AG04449 (cell line): ENCODE results near the gene RASGRP3.

Experiments
- CTCF ChIA-PET: fragments of 350-600 bp; formaldehyde crosslinking; extraction: SDS; loops from one replicate; lab custom pipeline; 2021; ENCODE audit warnings: antibody characterized with exemption; lab: Yijun Ruan, JAX
- POLR2A ChIA-PET: fragments of 400-600, 350-600 bp; formaldehyde crosslinking; extraction: SDS; loops from one replicate; lab custom pipeline; 2020; ENCODE audit warnings: antibody characterized with exemption, inconsistent platforms; lab: Yijun Ruan, JAX
- DNase-seq: peaks from one replicate; pipeline ENCODE4 v3.0.0-alpha.2; 2010; ENCODE audit warnings: low read depth, low spot score
- H3K4me3 ChIP-seq: 2 replicates; pipeline ENCODE4 v1.5.1; 2011; ENCODE audit warnings: low read depth, mild to moderate bottlenecking, control low read depth, low read length
- TF ChIP-seq, protein P1 (sequence below): IDR thresholded peaks from one replicate; pipeline ENCODE4 v1.5.1; 2011; ENCODE audit warnings: mild to moderate bottlenecking, moderate library complexity, low read length, control low read depth, inconsistent platforms; ENCODE audit not compliant: insufficient read depth; ENCODE audit errors: missing control alignments

RASGRP3 gene

DNA sequence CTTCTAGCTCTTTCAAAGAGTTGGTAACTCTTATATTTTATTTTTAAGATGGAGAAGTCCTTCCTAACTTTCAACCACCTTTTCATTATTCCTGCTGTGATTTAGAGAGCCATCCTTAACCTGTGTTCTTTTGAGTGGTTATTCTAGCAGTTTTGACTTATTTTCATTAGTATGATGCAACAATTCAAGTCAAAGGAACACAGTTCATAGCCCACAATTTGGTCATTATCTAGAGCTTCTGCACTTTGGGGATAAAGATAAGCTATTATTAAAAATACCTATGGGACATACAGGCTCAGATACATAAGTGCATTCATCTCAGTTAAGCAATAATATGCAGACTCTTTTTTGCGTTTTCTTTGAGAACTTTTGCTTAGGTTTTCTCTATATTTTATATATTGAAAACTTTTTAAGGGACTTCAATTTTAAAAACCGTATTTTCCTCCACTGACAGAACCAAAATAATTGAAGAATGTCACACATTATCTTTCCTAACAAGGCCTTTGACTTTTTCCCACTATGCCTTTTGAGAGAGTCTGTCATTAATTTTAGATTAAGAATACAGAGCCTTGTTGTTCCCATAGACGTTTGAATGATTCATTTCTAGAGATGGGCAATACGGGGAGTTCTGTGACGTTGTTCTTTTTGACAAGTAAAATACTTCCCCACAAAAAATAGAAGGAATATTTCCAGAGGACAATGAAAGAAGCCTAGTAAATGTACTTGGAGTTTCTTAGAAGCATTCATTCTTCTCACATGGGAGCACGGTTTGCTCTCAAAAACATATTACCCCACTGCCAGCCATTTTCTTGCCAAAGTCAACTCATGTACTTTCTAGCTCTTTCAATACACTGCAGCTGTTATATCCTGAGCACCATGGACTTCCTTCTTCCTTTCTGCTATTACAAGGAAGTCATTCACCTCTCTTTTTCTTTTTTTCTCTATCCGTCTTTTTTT lies 42.9 kb upstream of the RASGRP3 start:
- ChIA-PET POLR2A (no interaction called here), CTCF (interaction anchor here (1.0 to 2.5 kb wide), 5 partner anchors 8 to 149 kb away, joined by 3 to 11 read pairs (median 4); no protein-coding TSS in a partner anchor)
- TF ChIP-seq, protein P1, sequence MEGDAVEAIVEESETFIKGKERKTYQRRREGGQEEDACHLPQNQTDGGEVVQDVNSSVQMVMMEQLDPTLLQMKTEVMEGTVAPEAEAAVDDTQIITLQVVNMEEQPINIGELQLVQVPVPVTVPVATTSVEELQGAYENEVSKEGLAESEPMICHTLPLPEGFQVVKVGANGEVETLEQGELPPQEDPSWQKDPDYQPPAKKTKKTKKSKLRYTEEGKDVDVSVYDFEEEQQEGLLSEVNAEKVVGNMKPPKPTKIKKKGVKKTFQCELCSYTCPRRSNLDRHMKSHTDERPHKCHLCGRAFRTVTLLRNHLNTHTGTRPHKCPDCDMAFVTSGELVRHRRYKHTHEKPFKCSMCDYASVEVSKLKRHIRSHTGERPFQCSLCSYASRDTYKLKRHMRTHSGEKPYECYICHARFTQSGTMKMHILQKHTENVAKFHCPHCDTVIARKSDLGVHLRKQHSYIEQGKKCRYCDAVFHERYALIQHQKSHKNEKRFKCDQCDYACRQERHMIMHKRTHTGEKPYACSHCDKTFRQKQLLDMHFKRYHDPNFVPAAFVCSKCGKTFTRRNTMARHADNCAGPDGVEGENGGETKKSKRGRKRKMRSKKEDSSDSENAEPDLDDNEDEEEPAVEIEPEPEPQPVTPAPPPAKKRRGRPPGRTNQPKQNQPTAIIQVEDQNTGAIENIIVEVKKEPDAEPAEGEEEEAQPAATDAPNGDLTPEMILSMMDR, result no peak
- DNase-seq, result no peak
- H3K4me3 ChIP-seq, result no peak overlapping the region

DNA sequence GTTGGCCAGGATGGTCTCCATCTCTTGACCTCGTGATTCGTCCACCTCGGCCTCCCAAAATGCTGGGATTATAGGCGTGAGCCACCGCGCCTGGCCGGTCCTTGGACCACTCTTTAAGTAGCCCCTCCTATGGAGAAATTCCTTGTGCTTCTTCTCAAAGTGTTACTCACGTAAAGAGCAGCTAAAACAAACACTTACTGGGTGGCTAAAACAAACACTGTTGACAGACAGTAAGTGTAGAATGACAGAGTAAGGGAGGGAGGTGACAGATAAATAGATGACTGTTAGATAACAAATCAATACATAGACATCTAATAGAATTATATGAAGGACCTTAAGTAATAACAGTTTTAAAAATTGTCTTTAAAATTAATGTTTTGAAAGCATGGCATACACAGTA lies 40.9 kb upstream of the RASGRP3 start:
- no peak for DNase-seq
- ChIA-PET CTCF (interaction anchor here (1.0 to 1.3 kb wide), 4 partner anchors 22 to 403 kb away, joined by 3 to 4 read pairs (median 3); no protein-coding TSS in a partner anchor), POLR2A (no interaction called here)
- no peak overlapping the region for H3K4me3 ChIP-seq
- TF ChIP-seq, protein P1, result no peak

DNA sequence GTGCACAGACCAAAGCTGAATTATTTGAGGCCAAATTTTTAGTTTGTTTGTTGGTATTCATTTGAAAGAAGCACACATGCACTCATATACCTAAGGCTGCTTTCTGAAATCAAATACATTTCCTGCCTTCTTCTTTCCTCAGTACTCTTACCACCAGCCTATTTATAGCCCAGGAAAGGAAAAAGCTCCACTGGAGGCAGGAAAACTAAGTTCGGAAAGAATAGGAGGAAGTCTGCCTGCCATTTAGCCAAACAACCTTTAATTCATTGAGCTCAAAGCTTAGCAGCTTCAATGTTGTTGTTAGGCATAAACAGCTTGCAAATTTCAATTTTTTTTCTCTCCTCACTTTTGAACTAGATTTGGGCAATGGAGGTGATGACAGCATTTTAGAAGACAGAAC lies 40.4 kb upstream of the RASGRP3 start:
- no peak for DNase-seq
- POLR2A ChIA-PET, result no interaction called here
- no peak overlapping the region for H3K4me3 ChIP-seq
- CTCF ChIA-PET, result interaction anchor here (1.0 to 1.1 kb wide), 2 partner anchors 23 to 403 kb away, joined by 3 read pairs; no protein-coding TSS in a partner anchor
- TF ChIP-seq, protein P1, result no peak

DNA sequence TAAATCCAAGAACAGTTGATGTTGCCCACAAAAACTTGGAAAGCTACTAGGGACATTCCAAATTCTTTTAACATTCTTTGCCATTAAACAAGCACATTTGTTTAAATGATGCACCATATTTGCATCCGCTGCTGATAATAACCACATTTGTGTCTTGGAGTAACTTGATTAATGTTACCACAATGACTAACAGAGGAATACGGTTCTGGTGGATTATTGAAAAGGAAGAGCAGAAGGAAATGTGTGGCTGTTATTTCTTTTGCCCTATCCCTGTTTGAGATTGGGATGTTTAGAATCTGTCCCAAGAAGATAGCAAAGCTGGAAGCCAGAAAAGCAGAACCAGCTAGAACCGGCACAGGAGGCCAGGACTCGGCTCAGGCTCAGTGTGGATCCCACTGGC lies 39.2 kb upstream of the RASGRP3 start:
- CTCF ChIA-PET, result interaction anchor here (1.2 kb wide), 1 partner anchor 146 kb away, joined by 7 read pairs; no protein-coding TSS in a partner anchor
- DNase-seq, result peak; percentile 91
- TF ChIP-seq, protein P1, result no peak
- H3K4me3 ChIP-seq, result no peak overlapping the region
- POLR2A ChIA-PET, result interaction anchor here (1.0 kb wide), 2 partner anchors 10 to 38 kb away, joined by 5 to 6 read pairs; no protein-coding TSS in a partner anchor

DNA sequence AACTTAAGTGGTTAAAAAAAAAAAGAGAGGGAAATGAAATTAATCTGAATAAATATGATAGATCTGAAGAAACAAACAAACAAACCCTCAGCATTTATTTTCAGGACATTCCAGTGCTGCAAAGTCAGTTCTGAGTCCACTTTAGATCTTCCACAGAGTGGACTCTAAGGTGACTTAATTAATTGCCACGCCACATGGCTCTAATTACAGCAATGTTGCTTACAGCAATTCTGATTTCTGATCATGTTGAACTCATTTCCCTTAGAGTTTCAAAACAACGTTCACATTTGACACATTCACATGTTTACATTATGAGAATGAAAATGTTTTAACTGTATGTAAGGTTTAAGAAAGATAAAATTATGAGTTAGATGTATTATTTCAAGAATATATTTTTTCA lies 38.6 kb upstream of the RASGRP3 start:
- no peak for DNase-seq
- TF ChIP-seq, protein P1, result no peak
- ChIA-PET POLR2A (interaction anchor here (1.0 kb wide), 2 partner anchors 11 to 38 kb away, joined by 5 to 6 read pairs; no protein-coding TSS in a partner anchor), CTCF (interaction anchor here (1.2 kb wide), 1 partner anchor 145 kb away, joined by 7 read pairs; no protein-coding TSS in a partner anchor)
- no peak overlapping the region for H3K4me3 ChIP-seq
